Measurements from ENCODE around the gene NLE1.

The NLE1 gene

DNA sequence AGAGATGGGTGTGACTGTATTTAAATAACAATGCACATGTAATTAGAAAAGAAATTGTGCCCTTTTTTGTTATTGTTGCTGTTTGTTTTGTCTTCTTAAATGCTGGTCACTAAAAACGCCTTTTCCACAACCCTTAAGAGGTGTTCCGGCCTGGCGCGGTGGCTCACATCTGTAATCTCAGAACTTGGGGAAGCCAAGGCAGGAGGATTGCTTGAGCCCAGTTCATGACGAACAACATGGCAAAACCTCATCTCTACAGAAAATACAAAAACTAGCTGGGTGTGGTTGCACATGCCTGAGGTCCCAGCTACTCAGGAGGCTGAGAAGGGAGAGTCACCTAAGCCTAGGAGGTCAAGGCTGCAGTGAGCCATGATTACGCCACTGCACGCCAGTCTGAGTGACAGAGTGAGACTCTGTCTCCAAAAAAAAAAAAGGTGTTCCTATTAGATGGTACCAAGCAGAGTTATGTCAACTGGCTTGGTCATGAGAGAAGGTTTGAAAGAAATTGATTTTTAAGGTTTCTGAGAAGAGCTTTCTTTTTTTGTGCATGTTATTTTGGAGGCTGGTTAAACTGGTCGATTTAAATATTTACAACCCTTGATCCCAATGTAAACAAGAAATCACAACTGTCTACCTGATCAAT lies 55.1 kb downstream of the NLE1 start:
- no peak for DNase-seq (ENCODE audit: low spot score)

DNA sequence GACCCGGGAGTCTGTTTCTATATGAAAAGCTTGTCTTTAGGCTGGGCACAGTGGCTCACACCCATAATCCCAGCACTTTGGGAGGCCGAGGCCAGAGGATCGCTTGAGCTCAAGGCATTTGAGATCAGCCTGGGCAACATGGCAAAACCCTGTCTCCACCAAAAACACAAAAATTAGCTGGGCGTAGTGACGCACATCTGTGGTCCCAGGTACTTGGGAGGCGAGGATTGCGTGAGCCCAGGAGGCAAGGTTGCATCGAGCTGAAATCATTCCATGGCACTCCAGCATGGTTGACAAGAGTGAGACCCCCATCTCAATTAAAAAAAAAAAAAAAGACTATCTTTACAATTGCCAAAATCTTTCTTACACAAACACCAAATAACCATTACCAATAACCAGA lies 55.9 kb downstream of the NLE1 start:
- DNase-seq (ENCODE audit: low spot score), result no peak

DNA sequence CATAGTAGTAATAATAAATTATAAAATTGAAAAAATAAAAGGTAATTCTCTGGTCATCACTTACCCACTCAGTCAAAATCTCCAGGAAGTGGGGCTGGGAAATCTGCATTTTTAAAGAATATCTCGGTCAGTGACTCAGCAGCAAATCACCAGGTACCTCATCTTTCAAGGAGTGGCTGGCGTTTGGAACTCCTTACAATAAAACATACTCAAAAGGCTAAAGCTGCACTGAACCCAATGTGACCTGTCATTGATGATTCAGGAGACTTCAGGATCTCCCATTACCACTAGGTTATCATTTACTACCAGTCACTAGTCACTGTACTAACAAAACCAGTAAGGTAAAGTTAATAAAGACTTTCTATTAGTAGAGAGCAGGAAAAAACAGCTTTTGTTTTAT lies 57.1 kb downstream of the NLE1 start:
- peak; percentile 70 for DNase-seq (ENCODE audit: low spot score)

DNA sequence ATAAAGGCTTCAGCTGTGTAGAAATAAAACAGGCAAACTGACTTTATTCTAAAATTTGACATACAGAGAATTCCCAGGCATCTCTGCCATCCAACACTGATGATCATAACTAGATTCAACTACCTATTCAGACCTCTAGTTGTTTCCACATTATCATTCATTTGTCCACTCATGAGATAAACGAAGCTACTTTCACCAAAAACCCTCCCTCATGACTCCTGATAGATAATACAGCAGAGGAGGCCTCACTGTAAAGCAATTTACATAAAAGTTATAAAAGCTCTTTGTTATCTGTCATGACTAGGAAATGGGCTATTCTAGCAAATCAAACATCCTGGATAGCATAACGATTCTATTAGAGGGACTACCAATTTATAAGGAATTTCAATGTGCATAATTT lies 59.0 kb downstream of the NLE1 start:
- DNase-seq (ENCODE audit: low spot score), result no peak

DNA sequence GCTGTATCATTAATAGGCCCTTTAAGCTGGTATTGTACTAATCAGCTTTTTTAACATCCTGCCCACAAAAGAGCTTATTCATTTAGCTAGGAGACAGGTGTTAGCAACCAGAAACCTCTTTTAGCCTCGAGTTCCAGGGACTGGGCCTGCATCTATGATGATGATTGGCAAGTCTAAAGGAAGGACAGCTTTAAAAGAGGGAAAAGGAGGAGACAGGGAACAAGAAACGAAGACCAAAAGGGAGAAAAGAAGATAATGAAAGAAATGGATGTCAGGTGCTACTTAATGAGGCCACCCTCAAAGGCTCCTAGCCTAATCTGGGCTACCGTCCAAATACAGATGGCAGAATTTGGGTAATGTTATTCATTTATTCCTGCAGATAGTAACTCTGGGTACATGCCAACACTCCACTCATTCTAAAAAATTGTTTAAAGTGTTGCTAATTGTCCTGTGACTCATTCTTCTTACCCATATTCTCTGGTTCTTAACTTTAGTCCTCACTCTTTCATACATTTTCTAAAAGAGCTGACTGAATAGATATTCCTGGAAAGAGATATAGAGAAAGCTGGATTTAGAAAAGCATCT lies 59.9 kb downstream of the NLE1 start:
- DNase-seq (ENCODE audit: low spot score), result peak; percentile 66

DNA sequence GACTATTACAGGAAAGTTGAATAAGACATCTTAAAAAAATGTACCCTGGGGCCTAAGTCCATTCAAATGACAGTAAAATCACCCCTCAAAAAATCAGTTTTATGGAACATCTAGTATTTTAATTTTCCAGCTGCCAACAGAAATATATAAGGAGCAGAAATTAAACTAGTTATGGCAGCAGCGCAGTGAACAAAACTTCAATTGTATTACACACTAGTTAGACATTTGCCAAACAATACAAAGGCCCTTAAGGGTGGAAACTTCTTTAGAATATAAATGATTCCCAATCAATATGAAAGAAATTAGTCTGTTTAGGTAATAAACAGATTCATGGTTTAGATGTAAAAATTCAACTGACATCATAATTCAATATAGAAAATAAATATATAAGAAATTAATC lies 60.5 kb downstream of the NLE1 start:
- DNase-seq (ENCODE audit: low spot score), result no peak

DNA sequence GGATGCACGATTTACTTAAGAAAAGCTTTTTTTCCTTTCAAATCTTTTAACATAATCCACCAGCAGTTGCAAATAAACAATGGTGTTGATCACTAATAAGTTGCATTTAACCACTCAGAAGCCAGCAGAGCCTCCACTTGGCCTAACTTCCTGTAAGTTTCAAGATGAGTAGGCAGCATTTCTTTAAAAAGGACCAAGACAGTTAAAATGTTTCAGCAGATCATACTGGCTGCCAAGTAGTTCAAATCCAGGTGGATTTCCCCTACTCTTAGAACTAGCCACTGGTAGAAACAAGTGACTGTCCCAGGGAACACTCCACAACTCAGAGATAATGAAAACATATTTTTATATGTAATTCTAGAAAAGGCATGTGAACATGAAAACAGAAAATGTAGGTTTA lies 61.6 kb downstream of the NLE1 start:
- no peak for DNase-seq (ENCODE audit: low spot score)

DNA sequence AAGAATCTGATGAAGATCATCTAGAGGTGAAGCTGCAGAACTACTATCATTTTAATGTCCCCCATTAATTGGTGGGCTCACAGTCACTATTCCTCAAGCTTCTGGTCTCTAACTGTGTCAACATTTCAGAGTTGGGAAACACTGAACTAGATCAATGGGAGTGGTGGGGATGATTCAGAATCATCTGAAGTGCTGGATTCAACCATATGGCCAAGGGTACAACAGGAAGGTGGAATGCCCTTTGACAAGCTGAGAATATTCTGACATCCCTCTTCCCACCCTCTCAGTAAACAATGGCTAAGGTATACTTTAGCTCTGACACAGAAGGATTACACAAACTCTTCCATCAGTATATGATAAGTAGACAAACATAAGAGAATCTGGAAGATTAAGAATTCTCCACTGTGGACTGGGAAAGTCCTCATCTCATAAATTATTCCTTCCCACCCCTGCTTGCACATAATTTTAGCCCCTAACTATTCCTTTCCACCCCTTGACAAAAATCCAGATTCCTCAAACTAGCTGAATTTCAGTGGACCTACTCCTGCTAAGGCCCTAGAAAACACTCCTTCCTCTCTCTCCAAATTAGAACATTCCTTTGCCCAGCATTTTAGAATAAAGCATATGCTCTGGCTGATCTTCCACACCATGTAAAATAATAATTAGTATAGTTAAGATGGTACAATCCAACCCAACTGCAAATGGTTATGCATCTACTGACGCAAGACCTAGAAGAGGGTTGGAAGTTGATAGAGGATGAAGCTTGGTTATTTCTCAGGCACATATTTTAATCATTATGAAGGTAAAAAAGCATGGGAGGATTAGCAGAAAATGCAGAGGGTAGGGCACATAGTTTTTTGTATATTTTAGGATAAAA lies 62.3 kb downstream of the NLE1 start:
- DNase-seq (ENCODE audit: low spot score), result peak; percentile 12

All from LoVo (cell line).